ENCODE results near the gene GABPA. TPM values are rescaled to one million over a fixed set of nuclear protein-coding genes. Genes with fewer than 3 reads are reported as not detected.

The GABPA gene
- 8.4 and 10.4 TPM in 2 replicates for total RNA-seq

GRCh38 chr21:25734904-25735645, at the start of gene GABPA, which contains the start of gene ATP5PF:
TSS of gene GABPA (plus strand) at chr21:25734972. CDS start at chr21:25741599, 6,627 bp downstream.
TSS of gene ATP5PF (minus strand) at chr21:25734904. CDS start at chr21:25729794, 5,110 bp downstream.

Other genes starting within 250 kb of the GABPA start
- gene MRPL39, start 127.5 kb upstream of the GABPA start, total RNA-seq = 16.1 and 28.7 TPM in 2 replicates
- 0.13 and 0.65 TPM in 2 replicates for gene JAM2, start 95.7 kb upstream of the GABPA start, total RNA-seq
- 71.0 and 83.3 TPM in 2 replicates for gene ATP5PF, start 68 bp upstream of the GABPA start, total RNA-seq